ENCODE measurements around the gene IGF1R.

The IGF1R gene

GRCh38 chr15:98894312-98894711 lies 246.0 kb downstream of the IGF1R start:
- no peak for DNase-seq

- no peak for DNase-seq
These were observed 247.8 kb downstream of the IGF1R start for GRCh38 chr15:98896002-98896721.

- DNase-seq, result no peak
These were observed 248.7 kb downstream of the IGF1R start for GRCh38 chr15:98896802-98897732.

- DNase-seq, result no peak
These were observed 249.8 kb downstream of the IGF1R start for GRCh38 chr15:98898122-98898521.

GRCh38 chr15:98899272-98900021 lies 251.1 kb downstream of the IGF1R start:
- DNase-seq, result no peak

GRCh38 chr15:98900356-98900755 lies 252.0 kb downstream of the IGF1R start:
- no peak for DNase-seq

GRCh38 chr15:98901434-98902072 lies 253.2 kb downstream of the IGF1R start:
- no peak for DNase-seq

GRCh38 chr15:98902931-98903330 lies 254.6 kb downstream of the IGF1R start:
- no peak for DNase-seq

GRCh38 chr15:98903377-98904018 lies 255.2 kb downstream of the IGF1R start:
- DNase-seq, result no peak

GRCh38 chr15:98904544-98904943 lies 256.2 kb downstream of the IGF1R start:
- no peak for DNase-seq

GRCh38 chr15:98905963-98906711 lies 257.8 kb downstream of the IGF1R start:
- no peak for DNase-seq

- no peak for DNase-seq
These were observed 258.4 kb downstream of the IGF1R start for GRCh38 chr15:98906712-98907083.

- no peak for DNase-seq
These were observed 259.7 kb downstream of the IGF1R start for GRCh38 chr15:98907927-98908471.

GRCh38 chr15:98909968-98910885 lies 261.9 kb downstream of the IGF1R start:
- no peak for DNase-seq

GRCh38 chr15:98914626-98915025 lies 266.3 kb downstream of the IGF1R start:
- no peak for DNase-seq

- DNase-seq, result no peak
These were observed 268.5 kb downstream of the IGF1R start for GRCh38 chr15:98916826-98917225.

GRCh38 chr15:98917417-98917816 lies 269.1 kb downstream of the IGF1R start:
- no peak for DNase-seq

GRCh38 chr15:98920091-98920880 lies 271.9 kb downstream of the IGF1R start:
- no peak for DNase-seq

GRCh38 chr15:98923171-98923570 lies 274.8 kb downstream of the IGF1R start:
- DNase-seq, result no peak
